GM10248 (cell line): ENCODE results near the gene DIP2C.

Source experiments
- CTCF ChIA-PET: fragments of 300-600 bp; sonication (Branson Sonifier 250); formaldehyde crosslinking; extraction: SDS; loops from one replicate; lab custom pipeline; 2021; ENCODE audit warnings: antibody characterized with exemption; lab: Yijun Ruan, JAX
- POLR2A ChIA-PET: fragments of 350-650 bp; sonication (Branson Sonifier 250); formaldehyde crosslinking; extraction: SDS; loops from one replicate; lab custom pipeline; 2020; ENCODE audit warnings: antibody characterized with exemption; lab: Yijun Ruan, JAX
- DNase-seq: peaks from one replicate; pipeline ENCODE4 v3.0.0; 2012; ENCODE audit errors: extremely low spot score
- TF ChIP-seq, protein P1 (sequence below): IDR thresholded peaks from 2 replicates; pipeline ENCODE4 v1.5.1; 2012; ENCODE audit warnings: mild to moderate bottlenecking, low read depth; ENCODE audit errors: extremely low read depth, missing control alignments, control extremely low read depth

The DIP2C gene

DNA sequence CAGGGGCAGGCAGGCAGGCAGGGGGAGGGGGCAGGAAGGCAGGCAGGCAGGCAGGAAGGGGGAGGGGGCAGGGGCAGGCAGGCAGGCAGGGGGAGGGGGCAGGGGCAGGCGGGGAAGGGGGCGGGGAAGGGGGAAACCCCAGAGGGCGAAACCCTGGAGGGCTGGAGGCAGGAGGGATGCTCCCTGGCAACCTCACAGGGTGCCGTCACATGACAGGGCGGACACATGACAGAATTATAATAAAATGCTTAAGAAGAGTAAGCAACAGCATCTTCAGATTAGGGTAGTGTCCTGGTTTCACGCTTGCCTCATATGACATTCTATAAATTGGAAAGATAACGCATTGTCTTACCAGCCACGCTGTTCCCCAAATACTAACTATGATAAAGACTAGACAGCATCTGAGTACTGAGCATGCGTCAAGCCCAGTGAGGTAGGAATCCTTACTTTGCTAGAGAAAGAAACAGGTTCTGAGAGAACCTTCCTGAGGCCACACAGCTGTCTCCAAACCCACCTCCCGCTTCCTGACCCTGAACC, 131.6 kb downstream of the DIP2C start:
- ChIA-PET POLR2A (no interaction called here), CTCF (no interaction called here)
- no peak for DNase-seq
- TF ChIP-seq, protein P1, sequence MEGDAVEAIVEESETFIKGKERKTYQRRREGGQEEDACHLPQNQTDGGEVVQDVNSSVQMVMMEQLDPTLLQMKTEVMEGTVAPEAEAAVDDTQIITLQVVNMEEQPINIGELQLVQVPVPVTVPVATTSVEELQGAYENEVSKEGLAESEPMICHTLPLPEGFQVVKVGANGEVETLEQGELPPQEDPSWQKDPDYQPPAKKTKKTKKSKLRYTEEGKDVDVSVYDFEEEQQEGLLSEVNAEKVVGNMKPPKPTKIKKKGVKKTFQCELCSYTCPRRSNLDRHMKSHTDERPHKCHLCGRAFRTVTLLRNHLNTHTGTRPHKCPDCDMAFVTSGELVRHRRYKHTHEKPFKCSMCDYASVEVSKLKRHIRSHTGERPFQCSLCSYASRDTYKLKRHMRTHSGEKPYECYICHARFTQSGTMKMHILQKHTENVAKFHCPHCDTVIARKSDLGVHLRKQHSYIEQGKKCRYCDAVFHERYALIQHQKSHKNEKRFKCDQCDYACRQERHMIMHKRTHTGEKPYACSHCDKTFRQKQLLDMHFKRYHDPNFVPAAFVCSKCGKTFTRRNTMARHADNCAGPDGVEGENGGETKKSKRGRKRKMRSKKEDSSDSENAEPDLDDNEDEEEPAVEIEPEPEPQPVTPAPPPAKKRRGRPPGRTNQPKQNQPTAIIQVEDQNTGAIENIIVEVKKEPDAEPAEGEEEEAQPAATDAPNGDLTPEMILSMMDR, result no peak

DNA sequence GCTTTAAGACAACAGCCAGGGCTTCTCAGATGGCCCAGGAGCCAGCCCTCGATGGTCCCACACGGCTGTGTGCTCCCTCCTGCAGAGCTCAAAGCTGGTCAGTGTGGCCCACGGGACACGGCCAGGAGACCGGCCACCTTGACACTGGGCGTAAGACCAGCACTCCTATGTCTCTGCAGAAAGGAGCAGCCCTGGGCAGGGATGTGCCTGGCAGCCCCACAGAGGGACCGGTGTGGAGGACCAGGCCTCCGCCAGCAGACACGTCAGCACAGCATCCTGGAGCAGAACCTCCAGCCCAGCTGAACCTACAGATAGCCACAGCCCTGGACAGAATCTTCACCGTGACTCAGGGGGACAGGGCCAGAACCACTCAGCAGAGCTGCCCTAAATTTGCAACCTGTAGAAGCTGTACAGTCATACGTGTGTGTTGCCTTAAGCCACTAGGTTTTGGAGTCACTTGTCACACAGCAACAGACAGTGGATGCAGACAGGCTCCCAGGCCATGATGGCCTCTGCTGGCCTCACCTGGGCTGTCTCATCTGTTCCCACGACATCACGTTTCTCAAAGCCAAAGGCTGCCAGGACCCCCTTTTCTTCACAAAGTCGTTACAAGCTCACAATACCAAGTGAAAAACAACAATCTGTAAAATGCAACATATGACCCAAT, 132.4 kb downstream of the DIP2C start:
- ChIA-PET POLR2A (no interaction called here), CTCF (no interaction called here)
- TF ChIP-seq, protein P1, result no peak
- DNase-seq, result no peak

DNA sequence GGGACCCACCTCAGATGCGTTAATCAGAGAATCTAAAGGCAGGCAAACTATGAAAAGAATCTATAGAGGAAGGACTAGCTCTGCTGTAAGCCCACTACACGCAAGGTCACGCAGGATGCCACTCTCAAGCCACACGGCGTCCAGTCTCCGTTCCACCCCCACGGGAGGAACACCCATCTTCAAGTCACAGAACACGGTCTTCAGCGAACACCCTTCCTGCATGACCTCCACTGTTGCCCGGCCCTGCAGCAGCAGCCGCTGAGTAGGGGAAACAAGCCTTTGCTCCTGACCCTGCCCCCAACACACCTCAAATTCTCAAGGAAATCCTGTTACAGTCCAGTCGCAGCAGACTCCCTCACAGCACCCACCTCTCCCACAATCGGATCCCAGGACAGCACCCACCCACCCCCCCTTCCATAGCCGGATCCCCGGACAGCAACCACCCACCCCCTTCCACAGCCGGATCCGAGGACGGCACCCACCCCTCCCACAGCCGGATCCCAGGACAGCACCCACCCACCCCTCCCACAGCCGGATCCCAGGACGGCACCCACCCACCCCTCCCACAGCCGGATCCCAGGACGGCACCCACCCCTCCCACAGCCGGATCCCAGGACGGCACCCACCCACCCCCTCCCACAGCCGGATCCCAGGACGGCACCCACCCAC, 133.7 kb downstream of the DIP2C start:
- ChIA-PET CTCF (no interaction called here), POLR2A (no interaction called here)
- TF ChIP-seq, protein P1, result no peak
- DNase-seq, result no peak

DNA sequence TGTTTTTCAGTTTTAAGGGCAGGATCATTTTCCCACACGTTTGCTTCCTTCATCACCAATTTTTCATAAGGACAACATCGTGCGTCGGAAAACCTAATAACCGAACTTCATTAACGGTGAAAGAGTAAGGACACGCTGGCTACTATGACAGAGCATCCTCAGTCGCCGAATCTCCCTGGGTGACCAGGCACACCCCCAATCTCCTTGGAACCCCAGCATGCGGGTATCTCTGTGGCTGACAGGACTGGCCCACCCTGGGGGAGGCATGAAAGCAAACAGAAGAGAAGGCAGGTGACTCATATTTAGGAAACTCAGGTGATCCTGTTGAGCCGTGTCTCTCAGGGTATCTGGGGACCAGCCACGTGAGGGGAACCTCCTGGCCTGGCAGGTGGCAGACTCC, 134.2 kb downstream of the DIP2C start:
- no peak for DNase-seq
- POLR2A ChIA-PET, result no interaction called here
- CTCF ChIA-PET, result no interaction called here
- TF ChIP-seq, protein P1, result no peak

DNA sequence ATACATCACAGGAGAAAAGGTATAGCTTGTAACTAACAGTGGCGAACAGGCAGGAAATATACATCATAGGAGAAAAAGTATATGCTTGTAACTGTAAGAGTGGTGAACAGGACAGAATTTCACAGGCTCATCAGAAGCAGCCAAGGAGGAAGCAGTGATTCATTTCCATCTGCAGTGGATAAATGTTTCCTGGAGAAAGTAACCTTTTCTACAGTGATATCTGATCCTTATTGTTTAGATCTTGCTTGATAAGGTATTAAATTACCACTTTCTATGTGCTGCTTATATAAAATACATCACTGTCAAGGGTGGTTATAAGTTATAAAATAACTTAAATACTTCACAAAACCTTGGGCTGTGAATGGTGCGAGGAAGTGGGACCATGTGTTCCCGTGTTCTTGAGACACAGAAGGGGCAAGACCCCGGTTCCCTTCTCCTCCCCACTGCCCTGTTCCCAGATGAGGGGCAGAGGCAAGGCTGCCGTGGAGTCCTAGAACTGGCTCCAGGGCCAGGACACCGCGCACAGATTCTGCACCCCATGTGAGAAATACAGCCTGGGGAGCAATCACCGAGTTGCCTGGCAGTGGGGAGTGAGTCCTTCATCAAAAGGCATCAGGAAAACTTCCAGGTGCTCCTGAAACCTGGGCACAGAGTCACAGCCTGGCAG, 135.2 kb downstream of the DIP2C start:
- DNase-seq, result no peak
- TF ChIP-seq, protein P1, result no peak
- ChIA-PET CTCF (no interaction called here), POLR2A (no interaction called here)

DNA sequence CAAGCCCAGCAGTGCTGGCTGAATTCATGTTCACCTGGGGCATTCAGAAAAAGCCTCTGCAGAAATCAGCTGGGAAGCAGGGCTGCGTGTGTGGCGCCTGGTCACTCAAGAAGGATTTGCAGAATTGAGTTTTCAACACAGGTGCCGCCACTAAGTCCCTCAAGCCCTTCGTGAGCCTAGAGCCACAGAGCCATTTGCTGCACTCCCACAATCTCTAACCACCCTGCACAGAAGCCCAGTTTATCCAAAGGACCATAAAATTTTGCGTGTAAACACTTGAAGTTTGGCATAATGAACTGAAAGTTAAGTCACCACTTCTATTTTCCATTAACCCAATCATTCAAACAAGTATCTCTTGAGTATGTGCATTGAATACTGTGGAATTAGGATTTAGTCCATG, 136.2 kb downstream of the DIP2C start:
- DNase-seq, result no peak
- ChIA-PET POLR2A (no interaction called here), CTCF (interaction anchor here (1.0 kb wide), 1 partner anchor 38 kb away, joined by 3 read pairs; no protein-coding TSS in a partner anchor)
- TF ChIP-seq, protein P1, result no peak
